C4-2B (cell line): ENCODE results near the gene GALM.

Experiments used
- CTCF ChIP-seq: fragments of 450-650 bp; conservative IDR thresholded peaks from 2 replicates; pipeline ENCODE4 v1.5.1; 2017; ENCODE audit warnings: mild to moderate bottlenecking
- ZFX ChIP-seq: fragments of 450-650 bp; IDR thresholded peaks from 2 replicates; pipeline ENCODE4 v1.6.1; 2017

GRCh38 chr2:38748943-38749804 is 83.3 kb downstream of the GALM start:
- TF ChIP-seq CTCF (no peak), ZFX (no peak)
